ENCODE data around the gene GPNMB.

GPNMB gene

GRCh38 chr7:23275912-23276311 lies 29.3 kb downstream of the GPNMB start:
- no peak for DNase-seq

- DNase-seq: no peak
Observed at GRCh38 chr7:23276376-23276775, 29.8 kb downstream of the GPNMB start.

- DNase-seq: no peak
Observed at GRCh38 chr7:23276947-23277346, 30.4 kb downstream of the GPNMB start.

- peak; percentile 53 for DNase-seq
Observed at GRCh38 chr7:23277359-23277989, 30.9 kb downstream of the GPNMB start.

GRCh38 chr7:23279819-23280525 lies 33.4 kb downstream of the GPNMB start:
- DNase-seq: no peak

GRCh38 chr7:23283086-23283485 lies 36.5 kb downstream of the GPNMB start:
- DNase-seq: no peak

- no peak for DNase-seq
Observed at GRCh38 chr7:23284871-23285270, 38.3 kb downstream of the GPNMB start.

- no peak for DNase-seq
Observed at GRCh38 chr7:23285657-23286646, 39.4 kb downstream of the GPNMB start.

GRCh38 chr7:23287612-23288011 lies 41.0 kb downstream of the GPNMB start:
- DNase-seq: no peak

GRCh38 chr7:23290993-23291392 lies 44.4 kb downstream of the GPNMB start:
- DNase-seq: no peak

- no peak for DNase-seq
Observed at GRCh38 chr7:23291957-23292560, 45.5 kb downstream of the GPNMB start.

- DNase-seq: no peak
Observed at GRCh38 chr7:23292623-23293022, 46.0 kb downstream of the GPNMB start.

GRCh38 chr7:23293500-23294073 lies 47.0 kb downstream of the GPNMB start:
- DNase-seq: no peak

GRCh38 chr7:23294549-23295400 lies 48.2 kb downstream of the GPNMB start:
- no peak for DNase-seq

- no peak for DNase-seq
Observed at GRCh38 chr7:23295401-23295697, 48.8 kb downstream of the GPNMB start.

- DNase-seq: no peak
Observed at GRCh38 chr7:23298141-23298881, 51.7 kb downstream of the GPNMB start.

- peak; percentile 93 for DNase-seq
Observed at GRCh38 chr7:23298885-23299769, 52.6 kb downstream of the GPNMB start, which contains the start of gene MALSU1. Gene MALSU1, plus strand, starts transcription at chr7:23299339. Its CDS starts 14 bp downstream, at chr7:23299353.

- DNase-seq: peak; percentile 1
Observed at GRCh38 chr7:23299770-23300300, 53.3 kb downstream of the GPNMB start.

GRCh38 chr7:23306936-23307521 lies 60.5 kb downstream of the GPNMB start:
- DNase-seq: no peak

All from central memory CD4-positive, alpha-beta T cell (primary cell).